ENCODE measurements around the gene BCL10. TPM values are rescaled to one million over a fixed set of nuclear protein-coding genes. Genes with fewer than 3 reads are reported as not detected.

Gene BCL10
- polyA plus RNA-seq, 1 of the 3 experiments (the other 2 are of a cell fraction): 5.8 TPM

- H3K9me2 ChIP-seq: no peaks in the 10 kb centered on the region
- peaks cover 19% of the 10 kb centered on the region for H3F3A ChIP-seq (replicated peaks; ENCODE audit: insufficient read depth)
- peak overlapping the region; percentile 72 for H3K4me2 ChIP-seq
- no peaks in the 10 kb centered on the region for H3K36me3 ChIP-seq (replicated peaks in 1 of 2; ENCODE audit: control insufficient read depth in 1 of 2, insufficient read depth in 2 of 2, low read length in 1 of 2)
- ChIA-PET CTCF (interaction anchor here (0.7 to 5.1 kb wide), 3 partner anchors 11 to 38 kb away, joined by 3 to 24 read pairs (median 3); partner anchors contain the start of gene C1orf52), POLR2A (no interaction called here)
- no peaks in the 10 kb centered on the region for H3K79me2 ChIP-seq (ENCODE audit: insufficient read depth)
- peak overlapping the region in 1 of 2 experiments; percentile 7; a peak in 1 of 4 replicates for H3K4me3 ChIP-seq (ENCODE audit: low read depth in 2 of 2, low read length in 1 of 2)
- H2AFZ ChIP-seq (ENCODE audit: low read depth): peak overlapping the region; percentile 30
- peak overlapping the region; percentile 1 to 73; a peak in 3 of 4 replicates for H3K27ac ChIP-seq (ENCODE audit: low read depth in 2 of 2, low read length in 1 of 2)
- H3K4me1 ChIP-seq (ENCODE audit: control insufficient read depth in 1 of 2, insufficient read depth in 2 of 2, low read depth in 1 of 2, low read length in 1 of 2): peaks cover 0 to 17% of the 10 kb centered on the region in 2 experiments; a peak in 2 of 4 replicates
- H3K9me3 ChIP-seq: no peaks in the 10 kb centered on the region
- H4K20me1 ChIP-seq (ENCODE audit: insufficient read depth): no peaks in the 10 kb centered on the region
- peak overlapping the region; percentile 9; the same call in 1 of the 2 replicates for H3K9ac ChIP-seq
- H3K27me3 ChIP-seq (ENCODE audit: insufficient read depth): no peaks in the 10 kb centered on the region
- TF ChIP-seq JUND (IDR thresholded peaks at IDR 0.05) (no peak), FOXJ3 (CRISPR knock-in tag; IDR thresholded peaks at IDR 0.05) (no peak), EZH2phosphoT487 (IDR thresholded peaks at IDR 0.05; ENCODE audit: borderline replicate concordance, low read depth) (no peak), ZBTB33 (IDR thresholded peaks at IDR 0.05; ENCODE audit: borderline replicate concordance, low read depth) (0 out of 2 replicates have a peak, but pooled peaks have one; percentile 10), FOSL2 (IDR thresholded peaks at IDR 0.05; ENCODE audit: borderline replicate concordance, low read depth) (no peak), USF2 (IDR thresholded peaks at IDR 0.05; ENCODE audit: borderline replicate concordance, low read depth, low read length) (no peak)
- WGBS (ENCODE audit: low lambda C conversion rate): 53% methylated on average over 1 of the region's 1 CpG
- no peak for DNase-seq
These were observed 21.1 kb upstream of the BCL10 start for GRCh38 chr1:85297538-85297854.

GRCh38 chr1:85296980-85297379 is 20.5 kb upstream of the BCL10 start:
- POLR2A ChIA-PET: no interaction called here

More at GRCh38 chr1:85296980-85297379, 20.5 kb upstream of the BCL10 start:
- no peaks in the 10 kb centered on the region for H4K20me1 ChIP-seq (ENCODE audit: insufficient read depth)
- H2AFZ ChIP-seq (ENCODE audit: low read depth): peak overlapping the region; percentile 21
- H3F3A ChIP-seq (replicated peaks; ENCODE audit: insufficient read depth): peaks cover 19% of the 10 kb centered on the region
- H3K27me3 ChIP-seq (ENCODE audit: insufficient read depth): no peaks in the 10 kb centered on the region
- no peaks in the 10 kb centered on the region for H3K9me3 ChIP-seq
- H3K36me3 ChIP-seq (replicated peaks in 1 of 2; ENCODE audit: control insufficient read depth in 1 of 2, insufficient read depth in 2 of 2, low read length in 1 of 2): no peaks in the 10 kb centered on the region
- H3K4me2 ChIP-seq: peak overlapping the region; percentile 72
- H3K9me2 ChIP-seq: no peaks in the 10 kb centered on the region
- H3K4me1 ChIP-seq (ENCODE audit: control insufficient read depth in 1 of 2, insufficient read depth in 2 of 2, low read depth in 1 of 2, low read length in 1 of 2): peaks cover 0 to 17% of the 10 kb centered on the region in 2 experiments; a peak in 2 of 4 replicates
- CTCF ChIA-PET: interaction anchor here (5.1 kb wide), 1 partner anchor 11 kb away, joined by 24 read pairs; no protein-coding TSS in a partner anchor
- WGBS (ENCODE audit: low lambda C conversion rate): 50% methylated on average over 1 of the region's 1 CpG
- H3K4me3 ChIP-seq (ENCODE audit: low read depth in 2 of 2, low read length in 1 of 2): no peak overlapping the region
- H3K9ac ChIP-seq: 0 out of 2 replicates have a peak overlapping the region, but pooled peaks have one; percentile 9
- TF ChIP-seq RFX5 (IDR thresholded peaks at IDR 0.05; ENCODE audit: low read length) (no peak), NRF1 (IDR thresholded peaks at IDR 0.05; ENCODE audit: low read depth, low read length) (no peak), USF1 (IDR thresholded peaks at IDR 0.05; ENCODE audit: borderline replicate concordance, low read depth) (no peak), SMC3 (IDR thresholded peaks at IDR 0.05; ENCODE audit: low read depth, low read length) (no peak)
- H3K27ac ChIP-seq (ENCODE audit: low read depth in 2 of 2, low read length in 1 of 2): peak overlapping the region in 1 of 2 experiments; percentile 73; a peak in 2 of 4 replicates
- DNase-seq: no peak
- no peaks in the 10 kb centered on the region for H3K79me2 ChIP-seq (ENCODE audit: insufficient read depth)

Measured in SK-N-SH (cell line).